H1 (cell line): Measurements from ENCODE around the gene MAGEB6B. TPM values are rescaled to one million over a fixed set of nuclear protein-coding genes. Genes with fewer than 3 reads are reported as not detected.

ENCODE experiments used
- CTBP2 ChIP-seq: IDR thresholded peaks from 2 replicates; pipeline ENCODE4 v1.7.0; 2011; ENCODE audit warnings: borderline replicate concordance, mild to moderate bottlenecking, moderate library complexity, mixed read lengths, low read length; ENCODE audit not compliant: insufficient read depth, insufficient read length
- E2F6 ChIP-seq: IDR thresholded peaks from 2 replicates; pipeline ENCODE4 v1.6.1; 2012; ENCODE audit warnings: inconsistent platforms
- RNF2 ChIP-seq: fragments of 200-900, 300-1000 bp; sonication (generic); IDR thresholded peaks from 2 replicates; pipeline ENCODE4 v1.7.1; 2016; ENCODE audit warnings: borderline replicate concordance, low read depth, mild to moderate bottlenecking, antibody characterized with exemption, low read length; ENCODE audit not compliant: poor library complexity, severe bottlenecking; ENCODE audit errors: missing control alignments
- TBP ChIP-seq: IDR thresholded peaks from 2 replicates; pipeline ENCODE4 v1.6.1; 2011; ENCODE audit warnings: low read depth, low read length, improper control_type of control experiment
- TEAD4 ChIP-seq: IDR thresholded peaks from 2 replicates; pipeline ENCODE4 v1.6.1; 2012; ENCODE audit warnings: low read depth, low read length, inconsistent platforms, mixed read lengths
- polyA plus RNA-seq, 7 experiments: library from polyadenylated mRNA; depleted of rRNA in 3 of 7; stranded (reverse) in 5 of 7; unstranded in 2 of 7; fragments of >200 nt in 5 of 7; fragments of 200-250 nt in 2 of 7; gene quantifications; 1 replicate in 5 of 7; 2 replicates in 1 of 7; 4 replicates in 1 of 7; pipeline versions ENCODE4 v1.2.1 to v1.2.3, GENCODE V29; 2011 to 2013; ENCODE audit warnings: missing spikeins in 2 of 7, mixed read lengths in 2 of 7
- total RNA-seq: library from RNA; stranded (reverse); fragmentation: NEBNext Ultra II Directional; extraction: Animal tissue kit (Norgen Biotek cat#: 25700); gene quantifications from 2 replicates; pipeline ENCODE4 v1.2.1, GENCODE V29; 2021

The MAGEB6B gene
- total and polyA plus RNA-seq, 2 of the 8 experiments (the other 6 are each of a cell fraction or from before 2014, with no cell fraction given): not detected

GRCh38 chrX:26208012-26208411 is 47.6 kb downstream of the MAGEB6B start (continued):
- no peak for TF ChIP-seq CTBP2
- TF ChIP-seq TEAD4: no peak
- no peak for TF ChIP-seq TBP
- no peak for TF ChIP-seq RNF2
- TF ChIP-seq E2F6: no peak
- TF ChIP-seq, all 59 proteins: peak for 0

Other genes starting within 250 kb of the MAGEB6B start
- gene MAGEB18, start 22.3 kb upstream of the MAGEB6B start, total RNA-seq: not detected in 2 replicates
- gene MAGEB18, start 22.3 kb upstream of the MAGEB6B start, polyA plus RNA-seq (2011; rRNA removed): not detected in 2 replicates
- gene MAGEB6, start 31.8 kb downstream of the MAGEB6B start, total RNA-seq: not detected in 2 replicates
- gene MAGEB6, start 31.8 kb downstream of the MAGEB6B start, polyA plus RNA-seq (2011; rRNA removed): not detected in 2 replicates
- gene MAGEB5, start 55.6 kb downstream of the MAGEB6B start, total RNA-seq: not detected in 2 replicates
- gene MAGEB5, start 55.6 kb downstream of the MAGEB6B start, polyA plus RNA-seq (2011; rRNA removed): not detected in 2 replicates